SK-MEL-5 (cell line): ENCODE data around the gene SFXN1. TPM values are rescaled to one million over a fixed set of nuclear protein-coding genes. Genes with fewer than 3 reads are reported as not detected.

ENCODE experiments used
- DNase-seq: peaks from one replicate; pipeline ENCODE4 v3.0.0-alpha.2; 2016; ENCODE audit warnings: low read depth, low spot score
- in situ Hi-C: cut with HindIII; loops from 2 replicates; pipeline ENCODE4 v1.10.0; 2016; ENCODE audit warnings: low sequenced_read_pairs, high pct_unique_total_duplicates, low pct_unique_long_range_greater_than_20kb
- total RNA-seq: library from RNA; depleted of rRNA; stranded (reverse); fragments of >200 nt; shearing (Covaris generic); gene quantifications from 2 replicates; pipeline ENCODE4 v1.2.3, GENCODE V29; 2014

The SFXN1 gene
- total RNA-seq, 1 experiment from 2014 or later, result 104 TPM

GRCh38 chr5:175550055-175550805 lies 71.9 kb downstream of the SFXN1 start:
- DNase-seq, result no peak
- in situ Hi-C loops, result no loop called here

- no peak for DNase-seq
- in situ Hi-C loops, result no loop called here
Measured at GRCh38 chr5:175551266-175551665, 72.9 kb downstream of the SFXN1 start.

GRCh38 chr5:175554296-175554695 lies 75.9 kb downstream of the SFXN1 start:
- DNase-seq, result no peak
- in situ Hi-C loops, result no loop called here

- no peak for DNase-seq
- in situ Hi-C loops, result no loop called here
Measured at GRCh38 chr5:175555168-175555785, 76.9 kb downstream of the SFXN1 start.

GRCh38 chr5:175556794-175557193 lies 78.4 kb downstream of the SFXN1 start:
- DNase-seq, result no peak
- in situ Hi-C loops, result no loop called here

GRCh38 chr5:175557778-175558177 lies 79.4 kb downstream of the SFXN1 start:
- in situ Hi-C loops, result no loop called here
- DNase-seq, result no peak

- no peak for DNase-seq
- in situ Hi-C loops, result no loop called here
Measured at GRCh38 chr5:175558801-175559480, 80.6 kb downstream of the SFXN1 start.

- DNase-seq, result no peak
- in situ Hi-C loops, result no loop called here
Measured at GRCh38 chr5:175560011-175560410, 81.7 kb downstream of the SFXN1 start.

- in situ Hi-C loops, result no loop called here
- no peak for DNase-seq
Measured at GRCh38 chr5:175561085-175561484, 82.7 kb downstream of the SFXN1 start.

- in situ Hi-C loops, result no loop called here
- DNase-seq, result no peak
Measured at GRCh38 chr5:175564716-175565115, 86.4 kb downstream of the SFXN1 start.

- no peak for DNase-seq
- in situ Hi-C loops, result no loop called here
Measured at GRCh38 chr5:175566697-175567096, 88.3 kb downstream of the SFXN1 start.

- peak; percentile 37 for DNase-seq
- in situ Hi-C loops, result no loop called here
Measured at GRCh38 chr5:175567954-175568353, 89.6 kb downstream of the SFXN1 start.

GRCh38 chr5:175569701-175570100 lies 91.3 kb downstream of the SFXN1 start:
- in situ Hi-C loops, result no loop called here
- no peak for DNase-seq

- in situ Hi-C loops, result no loop called here
- DNase-seq, result peak; percentile 97
Measured at GRCh38 chr5:175572886-175573285, 94.5 kb downstream of the SFXN1 start.

- in situ Hi-C loops, result no loop called here
- DNase-seq, result no peak
Measured at GRCh38 chr5:175573493-175574269, 95.3 kb downstream of the SFXN1 start.

- DNase-seq, result peak; percentile 29
- in situ Hi-C loops, result no loop called here
Measured at GRCh38 chr5:175575301-175575700, 96.9 kb downstream of the SFXN1 start.

- no peak for DNase-seq
- in situ Hi-C loops, result no loop called here
Measured at GRCh38 chr5:175576096-175576495, 97.7 kb downstream of the SFXN1 start.

GRCh38 chr5:175576591-175576990 lies 98.2 kb downstream of the SFXN1 start:
- DNase-seq, result no peak
- in situ Hi-C loops, result no loop called here
